Measurements from ENCODE around the gene SEC14L1. TPM values are rescaled to one million over a fixed set of nuclear protein-coding genes. Genes with fewer than 3 reads are reported as not detected.
"Not testable (repeated sequence)": the region's sequence is repeated elsewhere in the genome, so short reads cannot be mapped to it uniquely, and the experiment has no call there.

The SEC14L1 gene
- total RNA-seq, 1 donor from 2014 or later = 56.3 TPM

- DNase-seq (ENCODE audit: low spot score in 2 of 2); FAIRE-seq: not testable (repeated sequence)
Measured at GRCh38 chr17:77252306-77252705, 111.5 kb downstream of the SEC14L1 start.

GRCh38 chr17:77253611-77254051 lies 112.9 kb downstream of the SEC14L1 start:
- no peak for FAIRE-seq
- no peak for DNase-seq (ENCODE audit: low spot score in 2 of 2)

- no peak for DNase-seq (ENCODE audit: low spot score in 2 of 2)
- no peak for FAIRE-seq
Measured at GRCh38 chr17:77254951-77255825, 114.4 kb downstream of the SEC14L1 start.

GRCh38 chr17:77255970-77256369 lies 115.2 kb downstream of the SEC14L1 start:
- not testable (repeated sequence) for FAIRE-seq; DNase-seq (ENCODE audit: low spot score in 2 of 2)

GRCh38 chr17:77256710-77257109 lies 115.9 kb downstream of the SEC14L1 start:
- no peak for DNase-seq (ENCODE audit: low spot score in 2 of 2)
- no peak for FAIRE-seq

GRCh38 chr17:77257169-77257568 lies 116.4 kb downstream of the SEC14L1 start:
- FAIRE-seq = no peak
- no peak for DNase-seq (ENCODE audit: low spot score in 2 of 2)

GRCh38 chr17:77257596-77258458 lies 117.1 kb downstream of the SEC14L1 start:
- no peak for FAIRE-seq

GRCh38 chr17:77258638-77259037 lies 117.9 kb downstream of the SEC14L1 start:
- no peak for DNase-seq (ENCODE audit: low spot score in 2 of 2)
- no peak for FAIRE-seq

More at GRCh38 chr17:77257596-77258458, 117.1 kb downstream of the SEC14L1 start:
- DNase-seq (ENCODE audit: low spot score in 2 of 2) = no peak

GRCh38 chr17:77264617-77265230 lies 124.0 kb downstream of the SEC14L1 start:
- FAIRE-seq (no peak), DNase-seq (ENCODE audit: low spot score in 2 of 2) (no peak)

- FAIRE-seq (no peak), DNase-seq (ENCODE audit: low spot score in 2 of 2) (no peak)
Measured at GRCh38 chr17:77266213-77266612, 125.4 kb downstream of the SEC14L1 start.

Small RNA genes within 50 kb of the gene (small RNA-seq; reads per million reads assigned to genes)
- gene RNU4-47P = not detected
